Activated CD8-positive, alpha-beta T cell treated with anti-CD3 and anti-CD28 coated beads for 36 hours (primary cell): ENCODE measurements around the gene FOXP1. TPM values are rescaled to one million over a fixed set of nuclear protein-coding genes. Genes with fewer than 3 reads are reported as not detected.
A peak's percentile ranks its signal among the peaks of the same experiment; 100 is the strongest.

Experiments
- ATAC-seq: fragments of 200-7000 bp; cut with Tn5 transposase; one replicate; pipeline ENCODE4 v1.10.0; 2021; ENCODE audit warnings: mild to moderate bottlenecking, moderate library complexity
- CTCF ChIA-PET: fragments of 350-600 bp; sonication (Branson Sonifier 250); formaldehyde crosslinking; loops from one replicate; lab custom pipeline; 2021; ENCODE audit warnings: antibody characterized with exemption; lab: Charles Lee
- POLR2A ChIA-PET: fragments of 350-600 bp; sonication (Branson Sonifier 250); formaldehyde crosslinking; loops from one replicate; lab custom pipeline; 2021; ENCODE audit warnings: antibody characterized with exemption; lab: Charles Lee
- DNase-seq: peaks from one replicate; pipeline ENCODE4 v3.0.0-alpha.2; 2020
- H3K27ac Mint-ChIP-seq: one replicate; pipeline ENCODE4 v1.8.0; 2021; ENCODE audit warnings: mild to moderate bottlenecking, mixed read lengths
- H3K27me3 Mint-ChIP-seq: one replicate; pipeline ENCODE4 v1.8.0; 2021; ENCODE audit warnings: mixed read lengths
- H3K36me3 Mint-ChIP-seq: one replicate; pipeline ENCODE4 v1.8.0; 2021; ENCODE audit warnings: low read depth, mixed read lengths
- H3K4me1 Mint-ChIP-seq: one replicate; pipeline ENCODE4 v1.8.0; 2021; ENCODE audit warnings: low read depth, mixed read lengths
- H3K4me3 Mint-ChIP-seq: one replicate; pipeline ENCODE4 v1.8.0; 2021; ENCODE audit warnings: mild to moderate bottlenecking, moderate library complexity, mixed read lengths
- H3K9me3 Mint-ChIP-seq: one replicate; pipeline ENCODE4 v1.8.0; 2021; ENCODE audit warnings: mixed read lengths
- CTCF ChIP-seq: fragments of 200-600 bp; IDR thresholded peaks from one replicate; pipeline ENCODE4 v1.8.0; 2022; ENCODE audit warnings: antibody characterized with exemption, mild to moderate bottlenecking
- intact Hi-C: fragments of 100-400 bp; cut with micrococcal nuclease; formaldehyde crosslinking; loops from one replicate; pipeline ENCODE4 v1.10.0; 2022
- total RNA-seq, 2 experiments: library from RNA; stranded (reverse); gene quantifications; one replicate each; pipeline ENCODE4 v1.2.3, GENCODE V29; 2021

Gene FOXP1
- total RNA-seq, 2 experiments from 2014 or later = 145 to 153 TPM

GRCh38 chr3:71305231-71306206 is 278.0 kb downstream of the FOXP1 start:
- Mint-ChIP-seq H3K4me3 (peak overlapping the region; percentile 89), H3K4me1 (peaks cover 55% of the 10 kb centered on the region), H3K27me3 (no peaks in the 10 kb centered on the region), H3K27ac (peak overlapping the region; percentile 97), H3K9me3 (no peaks in the 10 kb centered on the region), H3K36me3 (peaks cover 37% of the 10 kb centered on the region)
- ATAC-seq (peak; percentile 3), DNase-seq (peak; percentile 46)
- no peak for TF ChIP-seq CTCF
- intact Hi-C loops = loop anchor here (2.0 to 10.0 kb wide), 5 partner anchors 52 to 279 kb away; no protein-coding TSS in a partner anchor
- POLR2A ChIA-PET = interaction anchor here (0.7 to 8.1 kb wide), 19 partner anchors 10 to 278 kb away, joined by 3 to 93 read pairs (median 4); partner anchors contain the start of gene FOXP1
- CTCF ChIA-PET = interaction anchor here (0.7 to 1.4 kb wide), 7 partner anchors 59 to 312 kb away, joined by 3 to 4 read pairs (median 3); no protein-coding TSS in a partner anchor

- ChIA-PET POLR2A (interaction anchor here (0.9 to 8.1 kb wide), 19 partner anchors 11 to 279 kb away, joined by 3 to 93 read pairs (median 4); partner anchors contain the start of gene FOXP1), CTCF (interaction anchor here (0.7 to 1.3 kb wide), 5 partner anchors 55 to 311 kb away, joined by 3 to 5 read pairs (median 3); no protein-coding TSS in a partner anchor)
- ATAC-seq = no peak
Observed at GRCh38 chr3:71304684-71305083, 278.8 kb downstream of the FOXP1 start.

GRCh38 chr3:71304247-71304646 is 279.3 kb downstream of the FOXP1 start:
- H3K27ac Mint-ChIP-seq = peak overlapping the region; percentile 97
- no peaks in the 10 kb centered on the region for H3K9me3 Mint-ChIP-seq
- ATAC-seq = no peak
- DNase-seq = no peak
- H3K4me3 Mint-ChIP-seq = peak overlapping the region; percentile 89
- intact Hi-C loops = loop anchor here (1.0 to 10.0 kb wide), 7 partner anchors 87 to 297 kb away; no protein-coding TSS in a partner anchor
- no peak for TF ChIP-seq CTCF
- H3K4me1 Mint-ChIP-seq = peaks cover 55% of the 10 kb centered on the region
- H3K27me3 Mint-ChIP-seq = no peaks in the 10 kb centered on the region
- ChIA-PET CTCF (interaction anchor here (1.1 to 1.5 kb wide), 7 partner anchors 47 to 281 kb away, joined by 3 to 5 read pairs (median 4); no protein-coding TSS in a partner anchor), POLR2A (interaction anchor here (0.7 to 8.1 kb wide), 23 partner anchors 8 to 284 kb away, joined by 3 to 93 read pairs (median 4); partner anchors contain the start of gene FOXP1)
- H3K36me3 Mint-ChIP-seq = peaks cover 44% of the 10 kb centered on the region

More at GRCh38 chr3:71304684-71305083, 278.8 kb downstream of the FOXP1 start:
- Mint-ChIP-seq H3K36me3 (peaks cover 42% of the 10 kb centered on the region), H3K27me3 (no peaks in the 10 kb centered on the region), H3K9me3 (no peaks in the 10 kb centered on the region), H3K4me1 (peaks cover 55% of the 10 kb centered on the region), H3K27ac (peak overlapping the region; percentile 97), H3K4me3 (peak overlapping the region; percentile 89)
- peak; percentile 43 for TF ChIP-seq CTCF
- intact Hi-C loops = loop anchor here (1.0 to 10.0 kb wide), 9 partner anchors 53 to 297 kb away; no protein-coding TSS in a partner anchor
- peak; percentile 63 for DNase-seq

- POLR2A ChIA-PET = interaction anchor here (0.6 to 8.1 kb wide), 26 partner anchors 9 to 284 kb away, joined by 3 to 93 read pairs (median 4); partner anchors contain the start of gene FOXP1
- Mint-ChIP-seq H3K4me1 (peaks cover 55% of the 10 kb centered on the region), H3K27me3 (no peaks in the 10 kb centered on the region), H3K9me3 (no peaks in the 10 kb centered on the region), H3K36me3 (peaks cover 48% of the 10 kb centered on the region), H3K4me3 (peak overlapping the region; percentile 89), H3K27ac (peak overlapping the region; percentile 97)
- peak; percentile 32 for DNase-seq
- intact Hi-C loops = loop anchor here (1.0 to 10.0 kb wide), 7 partner anchors 87 to 296 kb away; no protein-coding TSS in a partner anchor
- no peak for ATAC-seq
- no peak for TF ChIP-seq CTCF
- CTCF ChIA-PET = interaction anchor here (1.1 to 1.5 kb wide), 5 partner anchors 47 to 282 kb away, joined by 3 to 5 read pairs (median 4); no protein-coding TSS in a partner anchor
Observed at GRCh38 chr3:71303627-71304200, 279.8 kb downstream of the FOXP1 start.
